Measurements from ENCODE around the gene TRAF5.

Gene TRAF5

GRCh38 chr1:211328084-211328694, 1.6 kb downstream of the TRAF5 start:
- DNase-seq = no peak

GRCh38 chr1:211328866-211329475, 2.3 kb downstream of the TRAF5 start:
- DNase-seq = no peak

DNA sequence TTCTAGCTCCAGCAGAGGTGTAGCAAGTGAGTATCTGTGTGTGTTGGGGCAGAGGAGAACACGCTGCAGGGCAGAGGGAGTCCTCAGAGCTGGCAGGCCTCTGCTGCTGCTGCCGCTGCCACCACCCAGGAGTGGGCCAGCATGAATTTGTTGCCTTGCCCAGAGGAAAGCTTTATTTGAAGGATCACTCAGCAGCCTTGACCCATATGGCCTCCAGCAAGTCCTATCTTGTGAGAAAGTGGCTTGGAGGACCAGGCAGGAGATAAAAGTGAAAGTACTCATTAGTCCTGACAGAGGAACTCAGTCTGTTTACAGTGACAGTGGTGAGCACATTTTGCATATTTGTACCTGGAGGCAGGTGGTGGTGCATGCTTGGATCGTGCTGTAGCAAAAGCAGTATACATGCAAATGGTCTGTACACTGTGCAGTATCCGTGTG, 3.1 kb downstream of the TRAF5 start:
- DNase-seq = peak; percentile 22 to 35

- DNase-seq = no peak
Measured at GRCh38 chr1:211330282-211330936, 3.8 kb downstream of the TRAF5 start.

DNA sequence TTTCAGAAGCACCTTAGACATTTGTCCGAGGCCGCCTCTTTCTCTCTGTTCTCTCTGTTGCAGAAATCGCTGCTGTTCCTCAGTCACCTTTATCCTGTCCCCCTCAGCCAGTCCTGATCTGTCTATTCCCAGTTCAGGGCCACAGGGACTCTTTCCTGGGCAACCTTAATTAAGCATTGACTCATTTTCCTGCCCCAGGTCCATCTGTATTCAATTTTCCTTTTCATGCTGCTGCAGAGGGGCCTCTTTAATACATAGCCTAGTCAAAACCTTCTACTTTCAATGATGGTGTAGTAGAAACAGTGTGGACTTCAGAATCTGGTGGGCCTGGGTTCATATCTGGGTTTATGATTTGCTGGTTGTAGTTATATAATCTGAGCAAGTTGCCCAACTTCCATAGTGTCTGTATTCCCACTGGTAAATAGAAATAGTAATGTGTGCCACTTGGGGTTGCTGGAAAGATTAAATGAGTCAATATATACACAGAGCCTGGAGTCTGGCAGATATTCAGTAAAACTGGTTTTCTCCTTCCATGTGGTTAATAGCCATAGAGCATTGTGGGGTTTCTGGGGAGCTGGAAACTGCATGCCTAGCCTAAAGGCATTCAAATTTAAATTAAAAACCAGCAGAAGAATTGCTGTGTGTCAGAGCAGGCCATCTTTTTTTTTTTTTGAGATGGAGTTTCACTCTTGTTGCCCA, 4.5 kb downstream of the TRAF5 start:
- no peak for DNase-seq

GRCh38 chr1:211332036-211332616, 5.5 kb downstream of the TRAF5 start:
- no peak for DNase-seq

GRCh38 chr1:211332830-211333229, 6.2 kb downstream of the TRAF5 start:
- DNase-seq = no peak

GRCh38 chr1:211333906-211334305, 7.3 kb downstream of the TRAF5 start:
- no peak for DNase-seq

- no peak for DNase-seq
Measured at GRCh38 chr1:211334986-211335385, 8.4 kb downstream of the TRAF5 start.

DNA sequence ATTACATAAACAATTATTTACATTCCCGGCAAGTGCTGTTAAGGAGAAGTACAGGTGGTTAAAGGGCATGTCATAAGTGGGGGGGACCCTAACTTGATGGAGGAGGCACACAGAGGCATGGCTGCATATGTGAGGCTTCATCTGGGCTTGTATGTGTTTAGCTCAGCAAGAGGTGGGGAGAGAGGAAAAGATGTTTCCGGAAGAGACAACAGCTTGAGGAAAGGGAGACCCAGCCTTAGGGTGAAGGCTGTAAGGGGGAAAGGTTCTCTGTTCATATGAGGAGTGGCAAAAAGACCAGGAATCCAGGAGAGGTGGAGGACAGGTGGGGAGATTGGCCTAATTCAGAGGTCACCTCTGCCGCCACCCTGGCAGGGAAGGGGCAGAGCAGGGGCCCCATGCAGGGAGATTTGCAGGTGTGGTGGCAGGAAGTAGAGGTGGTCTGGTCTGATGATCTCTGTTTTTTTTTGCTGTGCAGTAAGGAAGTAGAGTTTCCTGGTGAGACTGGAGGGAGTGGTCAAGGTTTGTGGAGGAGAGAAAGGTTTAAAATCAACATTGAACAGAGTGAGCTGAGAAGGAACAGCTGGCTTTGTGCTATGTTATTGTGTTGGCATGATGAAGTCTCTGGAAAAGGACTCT, 9.0 kb downstream of the TRAF5 start:
- DNase-seq = peak; percentile 31 to 39

DNA sequence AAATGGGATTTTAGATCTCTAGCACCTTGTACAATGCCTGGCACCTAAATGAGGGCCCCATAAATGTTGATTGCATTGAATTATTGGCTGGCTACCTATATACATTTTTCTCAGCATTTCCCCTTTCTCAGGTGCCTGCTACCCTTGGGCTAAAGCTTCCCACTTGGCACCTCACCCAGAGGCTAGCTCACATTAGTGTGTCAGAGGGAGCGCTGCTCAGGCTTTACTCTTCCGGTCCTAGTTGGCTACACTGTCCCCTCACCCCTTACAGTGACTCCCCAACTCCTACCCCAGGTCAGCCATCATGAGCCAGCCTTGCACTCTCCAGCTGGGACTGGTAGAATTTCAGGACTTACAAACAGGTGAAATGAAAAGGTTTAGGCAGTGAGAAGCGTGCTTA, 9.5 kb downstream of the TRAF5 start:
- no peak for DNase-seq

GRCh38 chr1:211336775-211337174, 10.1 kb downstream of the TRAF5 start:
- DNase-seq = no peak

GRCh38 chr1:211337430-211338223, 11.0 kb downstream of the TRAF5 start:
- no peak for DNase-seq

- DNase-seq = no peak
Measured at GRCh38 chr1:211338224-211338620, 11.6 kb downstream of the TRAF5 start.

- DNase-seq = peak in 1 of 2 donors; percentile 23
Measured at GRCh38 chr1:211339631-211340041, 13.0 kb downstream of the TRAF5 start.

- DNase-seq = no peak
Measured at GRCh38 chr1:211340622-211341507, 14.2 kb downstream of the TRAF5 start.

DNA sequence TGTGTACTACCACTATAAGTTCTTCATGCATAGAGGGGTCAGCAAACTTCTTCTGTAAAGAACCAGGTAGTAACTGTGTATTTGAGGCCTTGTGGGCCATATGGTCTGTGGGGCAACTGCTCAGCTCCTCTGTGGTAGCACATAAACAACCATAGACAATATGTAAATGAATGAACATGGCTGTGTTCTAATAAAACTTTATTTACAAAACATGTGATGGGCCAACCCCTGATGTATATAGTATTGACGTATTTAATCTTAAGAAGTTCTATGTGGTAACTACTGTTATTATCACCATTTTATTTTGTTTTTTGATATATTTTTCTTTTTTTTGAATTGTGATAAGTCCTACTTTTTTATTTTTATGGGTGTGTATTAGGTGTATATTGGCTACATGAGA, 15.4 kb downstream of the TRAF5 start:
- DNase-seq = no peak

DNA sequence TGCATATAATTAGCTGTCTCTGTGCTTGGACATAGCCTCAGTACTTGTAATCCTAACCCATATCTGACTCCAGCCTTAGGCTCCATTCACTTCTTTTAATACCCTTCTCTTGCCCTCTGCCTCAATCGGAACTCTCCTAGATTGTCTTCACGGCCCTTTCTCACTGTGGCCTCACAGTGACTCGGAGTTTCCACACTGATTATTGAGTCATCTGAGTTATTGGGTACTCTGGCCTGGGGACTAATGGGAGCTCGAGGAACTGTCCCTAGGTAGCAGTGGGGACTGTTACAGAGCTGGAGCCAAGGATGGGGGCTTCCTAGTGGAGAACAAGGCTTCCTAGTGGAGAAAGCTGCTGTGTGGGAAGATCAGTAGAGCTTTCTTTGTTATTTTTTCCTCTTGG, 17.0 kb downstream of the TRAF5 start:
- DNase-seq = no peak

DNA sequence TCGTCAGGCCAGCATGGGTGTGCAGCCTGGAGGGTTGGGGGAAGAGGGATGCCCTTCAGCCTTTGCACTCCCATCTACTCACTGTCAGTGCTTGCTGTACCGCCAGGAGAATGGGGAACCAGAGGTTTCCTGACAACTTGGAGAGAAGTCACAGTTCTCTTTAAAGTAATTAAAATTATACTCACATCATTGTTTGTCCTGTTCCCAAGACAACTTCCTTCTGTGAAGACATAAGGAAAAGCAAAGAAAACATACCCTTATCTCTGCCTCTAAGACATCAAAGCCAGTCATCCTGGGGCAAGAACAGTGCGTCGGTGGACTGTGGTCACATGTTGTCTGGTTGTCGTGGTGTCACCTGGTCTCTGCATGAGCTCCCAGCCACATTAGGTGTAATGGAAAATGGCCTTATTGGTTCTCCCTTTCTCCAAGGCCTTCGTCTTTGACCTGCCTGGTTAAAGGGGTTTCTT, 17.6 kb downstream of the TRAF5 start:
- no peak for DNase-seq

- DNase-seq = no peak
Measured at GRCh38 chr1:211345719-211346118, 19.1 kb downstream of the TRAF5 start.
